Activated CD4-positive, CD25-positive, alpha-beta regulatory T cell (primary cell): Measurements from ENCODE around the gene ROR2.
"Not testable (repeated sequence)": the region's sequence is repeated elsewhere in the genome, so short reads cannot be mapped to it uniquely, and the experiment has no call there.

Experiments used
- DNase-seq, 4 experiments: peaks; one replicate each; lab custom pipeline; 2025; lab: John Stamatoyannopoulos, UW

The ROR2 gene

GRCh38 chr9:91949946-91950664, at the start of gene ROR2:
Gene ROR2, minus strand, starts transcription at chr9:91950228.
- no peak for DNase-seq

GRCh38 chr9:91995000-91995655, 45.1 kb upstream of the ROR2 start:
- DNase-seq: no peak

- no peak for DNase-seq
Measured at GRCh38 chr9:91994422-91994821, 44.4 kb upstream of the ROR2 start.

- DNase-seq: no peak
Measured at GRCh38 chr9:91992461-91993041, 42.5 kb upstream of the ROR2 start.

DNA sequence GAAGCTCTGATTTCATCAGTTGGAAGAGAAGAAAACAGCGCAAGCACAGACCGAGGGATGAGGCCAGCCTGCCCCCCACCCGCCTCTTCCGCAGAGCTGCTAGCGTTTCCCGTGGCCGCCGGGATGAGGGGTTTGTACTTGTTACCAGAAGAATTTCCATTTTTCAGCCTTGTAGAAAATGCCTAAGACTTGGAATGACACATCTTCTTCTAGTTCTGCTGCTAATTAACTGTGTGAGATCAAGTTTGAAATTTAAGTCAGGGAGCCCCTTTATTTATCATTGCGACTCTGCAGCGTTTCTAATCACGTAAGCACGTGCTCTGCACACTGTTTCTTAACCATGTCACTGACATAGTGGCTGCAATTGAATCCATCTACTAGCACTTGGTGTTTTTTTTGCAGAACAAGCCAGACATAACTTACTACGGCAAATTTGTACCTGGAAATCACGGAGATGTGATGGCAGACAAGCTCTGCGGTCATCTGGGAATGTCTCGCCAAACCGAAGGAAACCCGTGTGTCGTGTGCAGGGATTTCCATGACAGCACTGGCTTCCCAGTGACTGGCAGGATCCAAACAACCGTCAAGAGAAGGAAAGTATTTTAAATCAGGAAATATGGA, 41.8 kb upstream of the ROR2 start:
- no peak for DNase-seq

- DNase-seq: no peak
Measured at GRCh38 chr9:91986248-91986647, 36.2 kb upstream of the ROR2 start.

DNA sequence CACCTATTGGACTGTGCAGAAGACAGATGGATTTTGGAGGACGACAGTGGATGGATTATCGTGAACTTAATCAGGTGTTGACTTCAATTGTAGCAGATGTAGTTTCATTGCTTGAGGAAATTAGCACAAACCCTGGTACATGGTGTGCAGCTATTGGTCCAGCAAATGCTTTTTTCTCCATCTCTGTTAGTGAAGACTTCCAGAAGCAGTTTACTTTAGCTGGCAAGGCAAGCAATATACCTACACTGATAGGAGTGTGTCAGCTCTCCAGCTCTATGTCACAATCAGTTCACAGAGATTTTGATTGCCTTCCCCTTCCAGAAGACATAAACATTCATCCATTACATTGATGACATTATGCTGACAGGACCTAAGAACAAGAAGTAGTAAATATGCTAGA, 35.7 kb upstream of the ROR2 start:
- no peak for DNase-seq

DNA sequence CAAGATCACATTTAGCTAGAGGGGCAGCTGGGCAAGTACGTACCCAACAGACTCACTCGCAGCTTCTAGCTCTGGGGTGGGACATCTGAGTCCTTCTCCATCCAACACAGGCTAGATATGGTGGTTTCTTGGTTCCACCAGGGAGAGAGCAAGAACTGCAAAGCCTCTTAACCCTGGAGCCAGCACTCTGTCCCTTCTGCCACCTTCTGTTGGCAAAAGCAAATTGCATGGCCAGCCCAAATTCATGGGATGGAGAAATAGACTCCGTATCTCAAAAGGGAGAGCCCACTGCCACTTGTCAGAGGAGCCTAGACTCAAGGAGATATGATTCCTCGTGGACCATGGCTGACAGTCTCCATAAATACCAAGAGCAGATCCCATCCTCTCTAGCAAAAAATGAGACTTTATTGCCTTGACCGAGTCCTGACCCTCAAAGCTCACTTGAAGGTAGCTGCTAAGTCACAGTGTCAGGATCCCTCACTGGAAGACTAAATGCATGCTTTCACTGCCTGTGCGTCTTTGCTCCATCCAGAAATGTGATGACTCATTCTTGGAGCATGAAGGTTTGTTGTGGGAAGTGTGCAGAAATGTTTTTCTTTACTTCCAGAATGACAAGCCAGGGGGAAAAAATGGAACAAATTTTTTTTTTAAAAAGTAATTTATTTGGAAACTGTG, 28.8 kb upstream of the ROR2 start:
- no peak for DNase-seq

- DNase-seq: not testable (repeated sequence)
Measured at GRCh38 chr9:91975254-91975653, 25.2 kb upstream of the ROR2 start.

DNA sequence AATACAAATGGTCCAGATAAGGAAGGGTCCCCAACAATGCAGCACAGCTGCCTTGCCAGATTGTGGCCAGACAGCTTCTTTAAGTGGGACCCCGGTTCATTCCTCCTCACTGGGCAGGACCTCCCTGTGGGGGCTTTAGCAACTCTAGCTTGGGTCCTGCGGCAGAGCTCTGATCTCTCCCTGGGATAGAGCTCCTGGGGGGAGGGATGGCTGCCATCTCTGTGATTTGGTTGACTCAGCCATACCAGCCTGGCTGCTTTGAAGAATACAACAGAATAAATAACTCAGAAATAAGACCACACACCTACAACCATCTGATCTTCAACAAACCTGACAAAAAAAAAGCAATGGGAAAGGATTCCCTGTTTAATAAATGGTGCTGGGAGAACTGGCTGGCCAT, 22.7 kb upstream of the ROR2 start:
- no peak for DNase-seq

DNA sequence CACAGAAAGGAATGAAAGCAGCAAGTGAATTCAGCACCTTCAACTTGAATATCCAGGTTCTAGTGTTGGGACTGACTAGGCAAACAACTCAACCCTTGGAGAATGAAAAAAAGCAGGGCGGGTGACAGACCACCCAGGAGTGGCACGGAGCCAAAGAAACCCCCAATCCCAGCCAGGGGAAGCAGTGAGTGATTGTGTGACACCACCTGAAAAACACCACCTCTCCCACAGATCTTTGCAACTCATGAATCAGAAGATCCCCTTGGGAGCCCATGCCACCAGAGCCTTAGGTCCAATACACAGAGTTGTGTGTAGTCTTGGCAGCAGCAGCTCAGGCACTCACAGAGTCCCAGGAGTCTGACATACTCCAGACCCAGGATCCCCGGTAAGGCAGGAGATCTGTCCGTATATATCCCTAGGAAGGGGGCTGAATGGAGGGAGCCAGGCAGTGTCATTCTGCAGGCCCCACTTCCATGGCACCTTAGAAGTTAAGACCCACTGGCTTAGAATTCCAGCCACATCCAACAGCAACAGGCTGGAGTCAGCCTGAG, 22.1 kb upstream of the ROR2 start:
- DNase-seq: no peak

DNA sequence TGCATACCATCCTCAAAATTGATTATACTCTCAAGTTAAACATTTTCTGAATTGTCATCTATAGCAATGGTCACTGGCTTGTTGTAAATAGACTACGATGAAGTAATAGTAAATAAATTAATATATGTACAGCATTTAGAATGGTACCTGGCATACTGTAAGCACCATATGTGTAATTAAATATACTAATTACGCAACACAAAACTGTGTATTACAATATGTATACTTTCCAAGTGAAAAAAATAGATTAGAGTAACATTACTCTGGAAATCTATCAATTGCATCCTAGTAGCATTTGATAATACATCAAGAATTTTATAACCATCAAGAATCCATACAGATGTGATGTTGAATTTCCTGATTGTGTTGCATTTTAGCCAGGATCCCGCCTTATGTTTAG, 17.2 kb upstream of the ROR2 start:
- DNase-seq: no peak

DNA sequence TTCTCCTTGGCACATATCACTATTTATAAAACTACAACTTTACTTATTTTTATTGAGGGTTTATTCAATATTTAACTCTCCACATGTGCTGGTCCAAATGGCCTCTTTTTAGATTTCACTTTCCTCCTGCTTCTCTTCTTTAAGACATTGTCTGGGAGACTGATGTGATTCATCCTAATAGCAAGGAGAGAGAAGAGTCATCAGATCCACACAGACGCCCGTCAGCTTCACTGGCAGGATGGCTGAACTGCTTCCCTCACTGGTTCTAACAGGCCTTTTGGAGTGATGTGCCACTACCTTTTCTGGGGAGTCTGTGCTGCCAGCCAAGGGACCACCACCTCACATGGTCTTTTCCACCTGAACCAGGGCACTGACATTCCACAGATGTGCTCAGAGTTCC, 16.5 kb upstream of the ROR2 start:
- no peak for DNase-seq

- no peak for DNase-seq
Measured at GRCh38 chr9:91963711-91964240, 13.7 kb upstream of the ROR2 start.

- DNase-seq: no peak
Measured at GRCh38 chr9:91960367-91960766, 10.3 kb upstream of the ROR2 start.

- no peak for DNase-seq
Measured at GRCh38 chr9:91958174-91958573, 8.1 kb upstream of the ROR2 start.

GRCh38 chr9:91954841-91955471, 4.9 kb upstream of the ROR2 start:
- DNase-seq: no peak

DNA sequence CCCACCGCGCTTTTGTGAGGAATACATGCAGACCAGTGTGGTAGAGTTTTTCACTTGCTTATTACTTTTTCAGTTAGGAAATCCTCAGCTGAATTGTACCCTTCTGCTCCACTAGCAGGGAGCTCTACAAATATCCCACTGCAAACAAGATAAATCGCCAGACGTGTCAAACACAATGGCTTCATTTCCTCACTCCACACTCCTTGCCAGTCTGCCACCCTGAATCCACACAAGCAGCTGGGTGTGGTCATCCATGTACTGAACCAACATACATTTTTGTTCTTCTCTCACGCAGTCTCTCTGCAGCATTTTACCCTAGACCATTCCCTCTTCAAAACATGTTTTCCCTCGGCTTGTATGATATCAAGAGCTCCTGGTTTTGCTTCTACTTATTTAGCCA, 3.7 kb upstream of the ROR2 start:
- DNase-seq: no peak

DNA sequence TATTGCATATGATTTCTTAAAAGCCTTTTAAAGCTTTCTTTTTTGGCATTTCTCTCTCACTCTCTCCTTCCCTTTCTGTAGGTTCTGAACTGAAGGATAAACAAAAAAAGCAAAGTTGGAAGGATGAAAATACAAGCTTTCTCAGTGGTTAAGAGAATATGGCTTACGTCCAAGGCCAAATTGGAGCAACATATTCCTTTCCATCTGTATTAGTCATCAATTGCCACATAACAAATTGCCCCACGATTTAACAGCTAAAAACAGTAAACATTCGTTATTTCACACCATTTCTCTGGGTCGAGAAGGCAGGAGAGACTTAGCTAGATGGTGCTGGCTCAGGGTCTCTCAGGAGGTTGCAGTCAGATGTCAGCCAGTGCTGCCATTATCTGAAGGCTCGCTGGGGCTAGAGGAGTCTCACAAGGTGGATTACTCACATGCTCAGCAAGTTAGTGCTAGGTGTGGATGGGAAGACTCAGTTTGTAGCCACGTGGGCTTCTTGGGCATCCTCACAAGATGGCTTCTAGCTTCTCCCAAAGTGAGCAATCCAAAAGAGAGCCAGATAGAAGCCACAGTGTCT, 2.0 kb upstream of the ROR2 start:
- DNase-seq: no peak

DNA sequence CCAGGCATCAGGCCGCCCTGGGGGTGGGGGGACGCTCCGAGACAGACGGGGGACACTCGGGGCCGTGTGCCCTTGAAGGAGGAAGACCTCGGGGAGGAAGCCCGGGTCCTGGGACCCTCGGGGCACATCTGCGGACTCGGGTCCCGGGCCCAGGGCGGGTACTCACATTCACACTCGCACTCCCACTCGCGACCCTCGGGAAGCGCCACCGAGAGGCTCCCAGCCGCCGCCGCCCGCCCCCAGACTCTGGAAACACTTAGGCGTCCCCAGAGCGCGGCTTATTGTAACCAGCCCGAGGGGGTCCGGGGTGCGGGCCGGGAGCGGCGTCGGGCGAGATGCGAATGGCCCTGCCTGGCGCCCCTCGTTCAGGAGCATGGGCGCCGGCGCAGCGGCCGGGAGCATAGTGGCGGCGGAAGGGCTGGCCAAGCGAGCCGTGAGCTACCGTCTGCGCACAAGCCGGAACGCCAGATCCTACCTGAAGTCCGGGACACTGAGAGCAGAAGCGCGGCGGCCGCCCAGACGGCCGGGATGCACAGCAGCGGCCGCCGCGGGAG, 559 bp downstream of the ROR2 start:
- no peak for DNase-seq
